ENCODE measurements around the gene DEAF1.
"Not testable (repeated sequence)": the region's sequence is repeated elsewhere in the genome, so short reads cannot be mapped to it uniquely, and the experiment has no call there.

DNA sequence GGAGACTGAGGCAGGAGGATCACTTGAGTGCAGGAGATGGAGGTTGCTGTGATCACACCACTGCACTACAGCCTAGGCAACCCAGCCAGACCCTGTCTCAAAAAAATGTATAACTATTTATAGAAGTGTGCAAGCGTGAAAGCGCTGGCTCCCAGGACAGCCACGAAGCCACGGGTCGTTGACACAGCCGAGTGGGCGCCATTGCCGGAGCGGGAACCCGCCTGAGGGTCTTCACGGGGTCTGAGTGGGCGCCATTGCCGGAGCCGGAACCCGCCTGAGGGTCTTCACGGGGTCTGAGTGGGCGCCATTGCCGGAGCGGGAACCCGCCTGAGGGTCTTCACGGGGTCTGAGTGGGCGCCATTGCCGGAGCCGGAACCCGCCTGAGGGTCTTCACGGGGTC, 39.5 kb upstream of the DEAF1 start:
- TF ChIP-seq YY1 (IDR thresholded peaks at IDR 0.05; ENCODE audit: insufficient read depth, insufficient read length); ZNF274 (IDR thresholded peaks at IDR 0.05; ENCODE audit: low read depth, low read length); SUZ12 (IDR thresholded peaks at IDR 0.05; ENCODE audit: extremely low read depth, insufficient read depth, insufficient read length): not testable (repeated sequence)
